Retinal pigment epithelial cell (primary cell): Measurements from ENCODE around the gene BRD3OS.

ENCODE experiments used
- DNase-seq: peaks from one replicate; pipeline ENCODE4 v3.0.0-alpha.2; 2010; ENCODE audit warnings: low read depth
- H3K4me3 ChIP-seq: 2 replicates; pipeline ENCODE4 v1.5.1; 2011; ENCODE audit warnings: mild to moderate bottlenecking, low read length, control low read depth, moderate library complexity
- CTCF ChIP-seq: conservative IDR thresholded peaks from 2 replicates; pipeline ENCODE4 v1.5.1; 2011; ENCODE audit warnings: low read depth, low read length, control low read depth, inconsistent platforms

Gene BRD3OS

DNA sequence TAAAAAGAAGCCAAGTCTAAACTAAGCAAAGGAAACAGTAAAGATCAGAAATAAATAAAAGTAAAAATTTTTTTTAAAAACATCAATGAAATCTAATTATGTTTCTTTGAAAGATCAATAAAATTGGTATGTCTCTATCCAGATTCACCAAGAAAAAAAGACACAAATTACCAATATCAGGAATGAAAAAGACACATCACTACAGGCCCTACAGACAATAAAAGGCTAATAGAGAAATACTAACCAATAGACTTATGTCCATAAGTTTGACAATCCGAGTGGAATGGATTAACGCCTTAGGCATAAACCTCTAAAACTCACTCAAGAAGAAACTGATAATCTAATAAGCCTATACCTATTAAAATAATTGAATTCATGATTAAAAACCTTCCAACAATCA, 12.4 kb downstream of the BRD3OS start:
- DNase-seq: no peak
- no peak overlapping the region for H3K4me3 ChIP-seq
- TF ChIP-seq CTCF: no peak

- no peak for DNase-seq
- TF ChIP-seq CTCF: no peak
- H3K4me3 ChIP-seq: no peak overlapping the region
These were observed 14.3 kb downstream of the BRD3OS start for GRCh38 chr9:134039386-134040175.

DNA sequence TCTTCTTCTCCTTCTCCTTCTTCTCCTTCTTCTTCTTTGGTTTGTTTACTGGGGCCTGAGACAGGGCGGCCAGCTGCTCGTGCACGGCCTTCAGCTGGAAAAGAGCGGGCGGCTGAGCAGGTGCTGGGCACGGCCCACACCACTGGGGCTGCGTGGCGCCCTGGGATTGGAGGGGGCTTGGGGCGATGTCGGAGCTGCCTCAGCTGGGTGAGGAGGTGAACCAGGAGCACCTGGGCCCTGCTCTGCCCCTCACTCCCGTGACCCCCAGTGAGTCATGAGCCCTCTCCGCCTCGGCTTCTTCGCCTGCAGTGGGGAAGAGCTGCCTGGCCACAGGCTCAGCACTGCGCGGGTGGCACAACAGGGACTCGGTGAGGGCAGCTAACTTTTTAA, 14.9 kb downstream of the BRD3OS start:
- no peak for DNase-seq
- H3K4me3 ChIP-seq: no peak overlapping the region
- no peak for TF ChIP-seq CTCF

DNA sequence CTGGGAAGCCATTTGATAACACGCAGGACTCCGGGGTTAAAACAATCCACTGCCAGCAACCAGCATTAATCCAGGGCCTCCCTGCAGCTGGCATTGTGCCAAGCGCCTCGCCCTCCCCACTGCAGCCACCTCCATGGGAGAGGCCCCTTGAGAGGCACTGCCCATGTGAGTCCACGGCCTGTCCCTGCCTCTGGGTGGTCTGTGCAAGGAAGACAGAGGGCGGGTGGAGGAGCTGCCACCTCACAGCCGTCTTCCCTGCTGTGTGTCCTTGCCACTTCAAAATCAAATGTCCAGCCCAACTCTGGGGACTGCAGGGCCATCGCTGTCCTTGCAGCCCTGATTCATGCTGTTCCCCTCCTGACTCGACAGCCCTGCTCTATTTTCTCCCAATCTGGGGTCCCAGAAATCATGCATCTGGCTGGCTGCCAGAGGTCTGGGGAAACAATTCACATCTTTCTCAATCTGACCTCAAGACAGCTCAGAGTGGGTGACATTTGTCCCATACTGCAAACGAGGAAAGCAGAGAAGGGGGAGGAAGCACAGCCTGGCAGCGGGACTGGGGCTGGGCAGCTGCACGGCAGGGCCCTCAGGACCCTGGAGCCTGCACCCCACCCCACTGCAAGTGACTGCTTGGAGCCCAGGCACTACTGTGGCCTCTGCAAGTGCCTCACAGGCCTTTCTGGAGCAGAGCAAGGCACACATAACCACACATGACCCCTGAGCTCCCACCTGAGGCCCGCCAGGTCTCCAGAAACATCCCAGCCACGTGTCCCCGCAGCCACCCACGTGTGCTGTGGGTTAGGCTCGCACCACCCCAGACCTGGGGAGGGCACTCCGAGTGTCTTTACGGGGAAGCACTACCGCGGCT, 15.7 kb downstream of the BRD3OS start:
- no peak for TF ChIP-seq CTCF
- DNase-seq: no peak
- H3K4me3 ChIP-seq: no peak overlapping the region

- H3K4me3 ChIP-seq: no peak overlapping the region
- no peak for DNase-seq
- TF ChIP-seq CTCF: no peak
These were observed 16.3 kb downstream of the BRD3OS start for GRCh38 chr9:134041649-134041962.

DNA sequence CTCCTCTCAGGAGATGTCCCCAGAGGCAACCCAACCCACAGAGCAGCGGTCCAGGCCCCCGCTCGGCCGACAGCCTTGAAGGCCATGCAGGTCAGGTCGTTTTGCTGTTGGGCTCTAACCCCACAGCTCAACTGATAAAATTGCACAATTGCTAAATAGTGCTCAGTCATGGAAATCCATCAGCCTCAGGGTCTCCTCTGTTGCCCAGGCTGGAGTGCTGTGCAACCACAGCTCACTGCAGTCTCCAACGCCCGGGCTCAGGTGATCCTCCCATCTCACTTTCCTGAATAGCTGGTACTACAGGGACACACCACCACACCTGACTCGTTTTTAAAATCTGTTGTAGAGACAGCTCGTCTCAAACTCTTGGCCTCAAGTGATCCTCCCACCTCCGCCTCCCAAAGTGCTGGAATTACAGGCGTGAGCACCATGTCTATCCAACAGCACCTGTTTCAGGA, 18.3 kb downstream of the BRD3OS start:
- no peak for DNase-seq
- no peak overlapping the region for H3K4me3 ChIP-seq
- no peak for TF ChIP-seq CTCF

GRCh38 chr9:134044944-134045343, 19.7 kb downstream of the BRD3OS start:
- DNase-seq: no peak
- TF ChIP-seq CTCF: no peak
- H3K4me3 ChIP-seq: no peak overlapping the region
